CD4-positive, alpha-beta T cell (primary cell): Measurements from ENCODE around the gene PCK2. TPM values are rescaled to one million over a fixed set of nuclear protein-coding genes. Genes with fewer than 3 reads are reported as not detected.

Experiments used
- ATAC-seq: fragments of 200-7000 bp; cut with Tn5 transposase; one replicate; pipeline ENCODE4 v1.10.0; 2022; ENCODE audit warnings: mild to moderate bottlenecking; ENCODE audit not compliant: poor library complexity
- CTCF ChIA-PET: fragments of 350-600 bp; sonication (Branson Sonifier 250); formaldehyde crosslinking; loops from one replicate; lab custom pipeline; 2021; ENCODE audit warnings: antibody characterized with exemption, inconsistent platforms; lab: Charles Lee
- POLR2A ChIA-PET: fragments of 350-600 bp; sonication (Branson Sonifier 250); formaldehyde crosslinking; loops from one replicate; lab custom pipeline; 2021; ENCODE audit warnings: antibody characterized with exemption, inconsistent platforms; lab: Charles Lee
- DNase-seq, 14 experiments: peaks; one replicate each; pipeline ENCODE4 v3.0.0-alpha.2; 2013 to 2020; ENCODE audit warnings: mixed read lengths in 2 of 14
- H3K27ac ChIP-seq, 2 donors: one replicate each; pipeline versions ENCODE4 v1.5.1 to v1.7.0; 2013; ENCODE audit warnings: low read length in 2 of 2, low read depth in 1 of 2, mild to moderate bottlenecking in 1 of 2
- H3K27me3 ChIP-seq, 2 experiments: 1 replicate in 1 of 2; 2 replicates in 1 of 2; pipeline versions ENCODE4 v1.6.1 to v1.7.0; 2013; ENCODE audit warnings: low read length in 2 of 2, control low read depth in 1 of 2, mild to moderate bottlenecking in 1 of 2, moderate library complexity in 1 of 2; ENCODE audit not compliant: insufficient read depth in 2 of 2, control insufficient read depth in 1 of 2
- H3K36me3 ChIP-seq: one replicate; pipeline ENCODE4 v1.6.1; 2013; ENCODE audit warnings: low read length, control low read depth; ENCODE audit not compliant: insufficient read depth
- H3K4me1 ChIP-seq: one replicate; pipeline ENCODE4 v1.6.1; 2013; ENCODE audit warnings: low read length, control low read depth; ENCODE audit not compliant: insufficient read depth
- H3K4me3 ChIP-seq: one replicate; pipeline ENCODE4 v1.5.1; 2013; ENCODE audit warnings: mild to moderate bottlenecking, low read length, moderate library complexity
- H3K9me3 ChIP-seq, 2 experiments: 1 replicate in 1 of 2; 2 replicates in 1 of 2; pipeline versions ENCODE4 v1.6.1 to v1.7.0; 2013; ENCODE audit warnings: low read length in 2 of 2, mild to moderate bottlenecking in 2 of 2, control low read depth in 1 of 2, moderate library complexity in 1 of 2; ENCODE audit not compliant: control insufficient read depth in 1 of 2, insufficient read depth in 1 of 2
- H3K27ac Mint-ChIP-seq: one replicate; pipeline ENCODE4 v1.8.0; 2020; ENCODE audit warnings: mixed read lengths
- H3K27me3 Mint-ChIP-seq: one replicate; pipeline ENCODE4 v1.8.0; 2021; ENCODE audit warnings: mixed read lengths
- H3K36me3 Mint-ChIP-seq: one replicate; pipeline ENCODE4 v1.8.0; 2021; ENCODE audit warnings: low read depth, mixed read lengths
- H3K4me1 Mint-ChIP-seq: one replicate; pipeline ENCODE4 v1.8.0; 2021; ENCODE audit warnings: low read depth, mixed read lengths
- H3K4me3 Mint-ChIP-seq: one replicate; pipeline ENCODE4 v1.8.0; 2020; ENCODE audit warnings: mild to moderate bottlenecking, mixed read lengths
- H3K9me3 Mint-ChIP-seq: one replicate; pipeline ENCODE4 v1.8.0; 2020; ENCODE audit warnings: mixed read lengths
- intact Hi-C, 2 experiments: fragments of 100-400 bp; cut with DNase I in 1 of 2; cut with micrococcal nuclease in 1 of 2; formaldehyde crosslinking; loops; one replicate each; pipeline versions ENCODE4 v1.15.1 to v1.9.0; 2023 to 2025; cut with DNase I, micrococcal nuclease
- total RNA-seq, 174 experiments: library from RNA in 2 of 174; stranded (reverse) in 2 of 174; gene quantifications; one replicate each; pipeline ENCODE4 v1.2.3 and lab custom pipeline; 2021 to 2026
- TF ChIP-seq, protein P1 (sequence below): fragments of 200-600 bp; IDR thresholded peaks from one replicate; pipeline ENCODE4 v1.8.0; 2022; ENCODE audit warnings: antibody characterized with exemption, mild to moderate bottlenecking

The PCK2 gene
- total RNA-seq, 2 experiments from 2014 or later, result 5.2 to 7.4 TPM

GRCh38 chr14:24146978-24147760 is 53.1 kb downstream of the PCK2 start, which contains the start of gene RNF31:
RNF31 (plus strand) TSS chr14:24147498; CDS start chr14:24147699, 201 bp downstream.
- ChIA-PET POLR2A (interaction anchor here (0.7 to 8.1 kb wide), 24 partner anchors 9 to 1052 kb away, joined by 3 to 154 read pairs (median 8); partner anchors contain the start of genes C14orf119, CHMP4A, DCAF11 and IPO4), CTCF (interaction anchor here (0.8 to 5.5 kb wide), 8 partner anchors 9 to 96 kb away, joined by 3 to 32 read pairs (median 4); partner anchors contain the start of genes DCAF11, IRF9, MDP1 and NRL)
- peak within 1 kb of the TSS; percentile 76 to 82 for H3K27ac ChIP-seq
- no peaks in the 10 kb centered on the region for H3K27me3 Mint-ChIP-seq
- TF ChIP-seq, protein P1, sequence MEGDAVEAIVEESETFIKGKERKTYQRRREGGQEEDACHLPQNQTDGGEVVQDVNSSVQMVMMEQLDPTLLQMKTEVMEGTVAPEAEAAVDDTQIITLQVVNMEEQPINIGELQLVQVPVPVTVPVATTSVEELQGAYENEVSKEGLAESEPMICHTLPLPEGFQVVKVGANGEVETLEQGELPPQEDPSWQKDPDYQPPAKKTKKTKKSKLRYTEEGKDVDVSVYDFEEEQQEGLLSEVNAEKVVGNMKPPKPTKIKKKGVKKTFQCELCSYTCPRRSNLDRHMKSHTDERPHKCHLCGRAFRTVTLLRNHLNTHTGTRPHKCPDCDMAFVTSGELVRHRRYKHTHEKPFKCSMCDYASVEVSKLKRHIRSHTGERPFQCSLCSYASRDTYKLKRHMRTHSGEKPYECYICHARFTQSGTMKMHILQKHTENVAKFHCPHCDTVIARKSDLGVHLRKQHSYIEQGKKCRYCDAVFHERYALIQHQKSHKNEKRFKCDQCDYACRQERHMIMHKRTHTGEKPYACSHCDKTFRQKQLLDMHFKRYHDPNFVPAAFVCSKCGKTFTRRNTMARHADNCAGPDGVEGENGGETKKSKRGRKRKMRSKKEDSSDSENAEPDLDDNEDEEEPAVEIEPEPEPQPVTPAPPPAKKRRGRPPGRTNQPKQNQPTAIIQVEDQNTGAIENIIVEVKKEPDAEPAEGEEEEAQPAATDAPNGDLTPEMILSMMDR, result no peak
- H3K27ac Mint-ChIP-seq, result peak within 1 kb of the TSS; percentile 90
- H3K4me1 Mint-ChIP-seq, result peaks cover 61% of the 10 kb centered on the region
- H3K27me3 ChIP-seq, result no peaks in the 10 kb centered on the region
- intact Hi-C loops, result loop anchor here (1.0 to 5.0 kb wide), 6 partner anchors 11 to 86 kb away; partner anchors contain the start of genes GMPR2 (in 2 of the 2), IPO4 (in 2 of the 2), NEDD8 (in 2 of the 2) and IRF9 (in 1 of the 2)
- H3K9me3 Mint-ChIP-seq, result no peaks in the 10 kb centered on the region
- DNase-seq (peak; percentile 91 to 99 (median 97)), ATAC-seq (peak; percentile 91)
- peak within 1 kb of the TSS; percentile 93 for H3K4me3 ChIP-seq
- peaks cover 83% of the 10 kb centered on the region for H3K36me3 Mint-ChIP-seq
- peak within 1 kb of the TSS; percentile 99 for H3K4me3 Mint-ChIP-seq
- H3K4me1 ChIP-seq, result peaks cover 65% of the 10 kb centered on the region
- no peaks in the 10 kb centered on the region for H3K9me3 ChIP-seq
- peaks cover 69% of the 10 kb centered on the region for H3K36me3 ChIP-seq

GRCh38 chr14:24147761-24148428 is 53.8 kb downstream of the PCK2 start:
- H3K4me3 Mint-ChIP-seq, result peak overlapping the region; percentile 99
- POLR2A ChIA-PET, result interaction anchor here (1.0 to 8.1 kb wide), 13 partner anchors 8 to 294 kb away, joined by 3 to 154 read pairs (median 16); partner anchors contain the start of genes DCAF11, IPO4, IRF9 and MDP1
- H3K27ac Mint-ChIP-seq, result peak overlapping the region; percentile 90
- H3K9me3 Mint-ChIP-seq, result no peaks in the 10 kb centered on the region
- no peaks in the 10 kb centered on the region for H3K27me3 ChIP-seq
- H3K36me3 ChIP-seq, result peaks cover 69% of the 10 kb centered on the region
- ATAC-seq (no peak), DNase-seq (peak in 1 of 14 experiments; percentile 30)
- CTCF ChIA-PET, result interaction anchor here (1.0 to 5.5 kb wide), 4 partner anchors 13 to 184 kb away, joined by 3 to 32 read pairs (median 4); partner anchors contain the start of genes DCAF11, IRF9, MDP1 and NRL
- H3K27ac ChIP-seq, result peak overlapping the region; percentile 46 to 76
- peaks cover 58% of the 10 kb centered on the region for H3K4me1 Mint-ChIP-seq
- H3K4me3 ChIP-seq, result peak overlapping the region; percentile 93
- peaks cover 86% of the 10 kb centered on the region for H3K36me3 Mint-ChIP-seq
- H3K4me1 ChIP-seq, result peaks cover 62% of the 10 kb centered on the region
- intact Hi-C loops, result loop anchor here (1.0 to 5.0 kb wide), 6 partner anchors 12 to 85 kb away; partner anchors contain the start of genes GMPR2 (in 2 of the 2), IPO4 (in 2 of the 2), NEDD8 (in 2 of the 2) and IRF9 (in 1 of the 2)
- TF ChIP-seq, protein P1, result no peak
- no peaks in the 10 kb centered on the region for H3K27me3 Mint-ChIP-seq
- H3K9me3 ChIP-seq, result no peaks in the 10 kb centered on the region
